ENCODE measurements around the gene EPHB1. TPM values are rescaled to one million over a fixed set of nuclear protein-coding genes. Genes with fewer than 3 reads are reported as not detected.

Gene EPHB1
- total and polyA plus RNA-seq, 2 donors (not counting 3 experiments of a cell fraction or from before 2014, with no cell fraction given), result 1.3 to 5.2 TPM

DNA sequence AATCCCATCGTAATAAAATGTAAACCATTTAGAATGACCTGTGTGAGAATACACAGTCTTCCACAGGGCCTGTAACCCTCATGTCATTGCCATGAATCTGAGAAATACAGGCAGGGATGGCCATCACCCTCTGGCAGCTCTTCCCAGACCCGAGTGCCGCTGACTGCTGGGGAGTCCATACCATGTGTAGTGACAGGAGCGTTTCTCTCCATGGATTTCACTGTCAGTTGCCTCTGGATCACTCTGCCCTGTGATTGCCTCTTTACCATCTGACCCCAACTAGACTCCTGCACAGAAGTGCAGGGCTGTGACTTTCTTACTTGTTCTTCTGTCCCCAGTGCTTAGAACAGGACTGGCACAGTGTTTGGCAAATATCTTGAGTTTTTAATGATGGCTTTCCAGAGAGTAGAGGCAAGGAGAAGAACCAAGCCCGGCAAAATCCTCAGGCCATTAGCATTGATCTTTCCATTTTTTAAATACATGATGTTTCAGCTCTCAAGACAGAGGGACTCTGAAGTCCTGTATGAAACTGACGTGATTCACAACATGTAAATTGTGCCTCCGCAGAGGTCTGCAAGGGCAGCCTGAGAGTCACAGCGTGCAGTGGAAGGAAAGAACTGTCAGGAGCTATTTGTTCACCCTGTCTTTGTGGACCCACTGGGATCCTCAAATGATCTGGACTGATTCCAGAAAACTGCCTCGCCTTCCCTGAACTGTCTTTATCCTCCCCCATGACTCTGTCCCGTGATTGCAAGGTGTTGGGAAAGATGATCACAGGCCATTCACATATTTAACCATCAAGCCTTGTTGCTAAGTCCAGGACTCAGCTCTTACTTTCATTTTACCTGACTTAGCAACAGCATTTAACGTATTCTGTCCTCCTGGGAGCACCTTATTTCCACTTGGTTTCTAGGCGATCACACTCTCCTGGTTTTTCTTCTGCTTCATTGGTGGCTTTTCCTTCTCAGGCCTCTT, 354.9 kb downstream of the EPHB1 start:
- Histone ChIP-seq H3K9me3 (replicated peaks; ENCODE audit: control insufficient read depth, insufficient read depth, low read length) (peaks cover 3% of the 10 kb centered on the region), H3K9me1 (replicated peaks; ENCODE audit: control insufficient read depth, extremely low read depth, insufficient read depth, low read length) (no peaks in the 10 kb centered on the region), H3K9ac (replicated peaks; ENCODE audit: extremely low read depth, insufficient read depth, low read length) (no peak overlapping the region), H3K27ac (ENCODE audit: insufficient read depth, low read depth, low read length) (no peak overlapping the region), H3K4me1 (ENCODE audit: control insufficient read depth, extremely low read depth, insufficient read depth, low read length) (no peaks in the 10 kb centered on the region), H2AFZ (ENCODE audit: low read depth, low read length) (no peak overlapping the region), H3K79me2 (ENCODE audit: control insufficient read depth, insufficient read depth, low read length) (no peaks in the 10 kb centered on the region), H3K27me3 (ENCODE audit: control insufficient read depth in 2 of 2, insufficient read depth in 2 of 2, low read length in 2 of 2) (no peaks in the 10 kb centered on the region), H3K36me3 (ENCODE audit: control insufficient read depth in 2 of 2, extremely low read depth in 1 of 2, insufficient read depth in 2 of 2, low read length in 2 of 2) (no peaks in the 10 kb centered on the region), H3K4me3 (replicated peaks in 1 of 3; ENCODE audit: insufficient read depth in 1 of 3, low read depth in 1 of 3, low read length in 3 of 3) (no peak overlapping the region), H3K4me2 (ENCODE audit: insufficient read depth, low read length) (no peak overlapping the region), H4K20me1 (replicated peaks; ENCODE audit: control insufficient read depth, extremely low read depth, insufficient read depth, low read length) (no peaks in the 10 kb centered on the region)
- intact Hi-C loops (cut with micrococcal nuclease) (no loop called here), dilution Hi-C loops (cut with MboI; ENCODE audit: extremely low pct_ligation_motif_present, low sequenced_read_pairs) (no loop called here)
- FAIRE-seq (no peak), DNase-seq (ENCODE audit: low read depth, low spot score) (no peak)
- TF ChIP-seq MAX (IDR thresholded peaks at IDR 0.05; ENCODE audit: insufficient read depth, insufficient read length) (no peak), POLR2A (IDR thresholded peaks at IDR 0.05; ENCODE audit: low read depth, low read length) (no peak), POLR2AphosphoS5 (IDR thresholded peaks at IDR 0.05; ENCODE audit: insufficient read depth, low read depth, low read length) (no peak), FOS (IDR thresholded peaks at IDR 0.05; ENCODE audit: borderline replicate concordance, insufficient read depth, low read length) (no peak), GATA2 (IDR thresholded peaks at IDR 0.05; ENCODE audit: insufficient read depth, insufficient read length, low read depth, low read length) (no peak), JUN (IDR thresholded peaks at IDR 0.05; ENCODE audit: borderline replicate concordance, insufficient read depth, insufficient read length, low read depth) (no peak), MYC (IDR thresholded peaks at IDR 0.05; ENCODE audit: low read depth, low read length) (no peak), EZH2 (IDR thresholded peaks at IDR 0.05; ENCODE audit: borderline replicate concordance, low read depth, low read length, severe bottlenecking) (no peak)
- TF ChIP-seq, protein P1, sequence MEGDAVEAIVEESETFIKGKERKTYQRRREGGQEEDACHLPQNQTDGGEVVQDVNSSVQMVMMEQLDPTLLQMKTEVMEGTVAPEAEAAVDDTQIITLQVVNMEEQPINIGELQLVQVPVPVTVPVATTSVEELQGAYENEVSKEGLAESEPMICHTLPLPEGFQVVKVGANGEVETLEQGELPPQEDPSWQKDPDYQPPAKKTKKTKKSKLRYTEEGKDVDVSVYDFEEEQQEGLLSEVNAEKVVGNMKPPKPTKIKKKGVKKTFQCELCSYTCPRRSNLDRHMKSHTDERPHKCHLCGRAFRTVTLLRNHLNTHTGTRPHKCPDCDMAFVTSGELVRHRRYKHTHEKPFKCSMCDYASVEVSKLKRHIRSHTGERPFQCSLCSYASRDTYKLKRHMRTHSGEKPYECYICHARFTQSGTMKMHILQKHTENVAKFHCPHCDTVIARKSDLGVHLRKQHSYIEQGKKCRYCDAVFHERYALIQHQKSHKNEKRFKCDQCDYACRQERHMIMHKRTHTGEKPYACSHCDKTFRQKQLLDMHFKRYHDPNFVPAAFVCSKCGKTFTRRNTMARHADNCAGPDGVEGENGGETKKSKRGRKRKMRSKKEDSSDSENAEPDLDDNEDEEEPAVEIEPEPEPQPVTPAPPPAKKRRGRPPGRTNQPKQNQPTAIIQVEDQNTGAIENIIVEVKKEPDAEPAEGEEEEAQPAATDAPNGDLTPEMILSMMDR (IDR thresholded peaks at IDR 0.05; ENCODE audit: extremely low read depth in 1 of 2, insufficient read depth in 1 of 2, low read depth in 1 of 2, low read length in 2 of 2), result no peak
- BruUV-seq (replicated peaks), result no TSS peak
- ChIA-PET POLR2A (no interaction called here), CTCF (no interaction called here)
